RKO (cell line): ENCODE data around the gene TDRKH.
"Not testable (repeated sequence)": the region's sequence is repeated elsewhere in the genome, so short reads cannot be mapped to it uniquely, and the experiment has no call there.

ENCODE experiments used
- DNase-seq: peaks from one replicate; pipeline ENCODE4 v3.0.0-alpha.2; 2016; ENCODE audit warnings: low spot score

TDRKH gene

GRCh38 chr1:151802372-151802771 lies 12.1 kb upstream of the TDRKH start:
- no peak for DNase-seq

GRCh38 chr1:151801846-151802245 lies 11.5 kb upstream of the TDRKH start:
- no peak for DNase-seq

- DNase-seq = no peak
These were observed 11.1 kb upstream of the TDRKH start for GRCh38 chr1:151801310-151801820.

- no peak for DNase-seq
These were observed 10.5 kb upstream of the TDRKH start for GRCh38 chr1:151800830-151801229.

GRCh38 chr1:151799179-151800022 lies 9.1 kb upstream of the TDRKH start:
- no peak for DNase-seq

- DNase-seq = no peak
These were observed 8.3 kb upstream of the TDRKH start for GRCh38 chr1:151798571-151798970.

- DNase-seq = peak; percentile 61
These were observed 796 bp upstream of the TDRKH start for GRCh38 chr1:151790940-151791651.

GRCh38 chr1:151787689-151788088 lies 2.6 kb downstream of the TDRKH start:
- no peak for DNase-seq

GRCh38 chr1:151783796-151784195 lies 6.5 kb downstream of the TDRKH start:
- no peak for DNase-seq

GRCh38 chr1:151782741-151783140 lies 7.6 kb downstream of the TDRKH start:
- DNase-seq = no peak

GRCh38 chr1:151782026-151782425 lies 8.3 kb downstream of the TDRKH start:
- not testable (repeated sequence) for DNase-seq

- not testable (repeated sequence) for DNase-seq
These were observed 9.6 kb downstream of the TDRKH start for GRCh38 chr1:151780736-151781135.

GRCh38 chr1:151779852-151780251 lies 10.4 kb downstream of the TDRKH start:
- DNase-seq = no peak

- no peak for DNase-seq
These were observed 13.0 kb downstream of the TDRKH start for GRCh38 chr1:151777317-151777716.

- no peak for DNase-seq
These were observed 13.6 kb downstream of the TDRKH start for GRCh38 chr1:151776665-151777062.

- no peak for DNase-seq
These were observed 14.2 kb downstream of the TDRKH start for GRCh38 chr1:151775894-151776664.

- DNase-seq = no peak
These were observed 15.9 kb downstream of the TDRKH start for GRCh38 chr1:151774256-151774922.

GRCh38 chr1:151773702-151774101 lies 16.6 kb downstream of the TDRKH start:
- DNase-seq = peak; percentile 91

GRCh38 chr1:151769270-151769669 lies 21.0 kb downstream of the TDRKH start:
- not testable (repeated sequence) for DNase-seq

GRCh38 chr1:151768351-151769066 lies 21.8 kb downstream of the TDRKH start:
- DNase-seq = not testable (repeated sequence)

- DNase-seq = peak; percentile 25
These were observed 26.3 kb downstream of the TDRKH start for GRCh38 chr1:151763990-151764389.
